Measurements from ENCODE around the gene LRRC19. TPM values are rescaled to one million over a fixed set of nuclear protein-coding genes. Genes with fewer than 3 reads are reported as not detected.

Gene LRRC19
- total and polyA plus RNA-seq, 4 donors = 0.13 to 0.44 TPM; not detected in 2

- no peak for DNase-seq (ENCODE audit: low read depth in 4 of 6, low spot score in 6 of 6)
- WGBS (ENCODE audit: insufficient coverage) = no CpG with 5 or more reads among the region's 1 CpG
Observed at GRCh38 chr9:26971721-26972120, 33.8 kb downstream of the LRRC19 start.

GRCh38 chr9:26956860-26957233 lies 48.6 kb downstream of the LRRC19 start:
- Histone ChIP-seq H3K4me3 (ENCODE audit: low read depth, low read length) (peak overlapping the region; percentile 54), H3K27me3 (ENCODE audit: control insufficient read depth, insufficient read depth, low read length) (no peaks in the 10 kb centered on the region), H3K36me3 (ENCODE audit: control insufficient read depth, insufficient read depth, low read length) (no peaks in the 10 kb centered on the region), H3K4me1 (ENCODE audit: control insufficient read depth, insufficient read depth, low read length) (peaks cover 3% of the 10 kb centered on the region), H3K9me3 (ENCODE audit: control insufficient read depth, insufficient read depth, low read length) (no peaks in the 10 kb centered on the region), H3K27ac (ENCODE audit: low read depth, low read length) (peak overlapping the region; percentile 96)
- no peak for DNase-seq (ENCODE audit: low read depth in 4 of 6, low spot score in 6 of 6)
- WGBS (ENCODE audit: insufficient coverage) = 0% methylated on average over 2 of the region's 6 CpGs

More at GRCh38 chr9:26971721-26972120, 33.8 kb downstream of the LRRC19 start:
- no peaks in the 10 kb centered on the region for H3K4me1 ChIP-seq (ENCODE audit: control insufficient read depth, insufficient read depth, low read length)
- no peaks in the 10 kb centered on the region for H3K27me3 ChIP-seq (ENCODE audit: control insufficient read depth, insufficient read depth, low read length)
- H3K36me3 ChIP-seq (ENCODE audit: control insufficient read depth, insufficient read depth, low read length) = no peaks in the 10 kb centered on the region
- H3K9me3 ChIP-seq (ENCODE audit: control insufficient read depth, insufficient read depth, low read length) = no peaks in the 10 kb centered on the region
- no peak overlapping the region for H3K27ac ChIP-seq (ENCODE audit: low read depth, low read length)
- no peak overlapping the region for H3K4me3 ChIP-seq (ENCODE audit: low read depth, low read length)

- under 1% methylated on average over 39 of the region's 53 CpGs for WGBS (ENCODE audit: insufficient coverage)
- no peaks in the 10 kb centered on the region for H3K27me3 ChIP-seq (ENCODE audit: control insufficient read depth, insufficient read depth, low read length)
- peak within 1 kb of the TSS; percentile 54 for H3K4me3 ChIP-seq (ENCODE audit: low read depth, low read length)
- DNase-seq (ENCODE audit: low read depth in 4 of 6, low spot score in 6 of 6) = peak; percentile 96 to 99 (median 98)
- H3K36me3 ChIP-seq (ENCODE audit: control insufficient read depth, insufficient read depth, low read length) = no peaks in the 10 kb centered on the region
- H3K9me3 ChIP-seq (ENCODE audit: control insufficient read depth, insufficient read depth, low read length) = no peaks in the 10 kb centered on the region
- peak within 1 kb of the TSS; percentile 96 for H3K27ac ChIP-seq (ENCODE audit: low read depth, low read length)
- peaks cover 3% of the 10 kb centered on the region for H3K4me1 ChIP-seq (ENCODE audit: control insufficient read depth, insufficient read depth, low read length)
Observed at GRCh38 chr9:26955921-26956859, 49.3 kb downstream of the LRRC19 start, which contains the start of gene IFT74. Gene IFT74, plus strand, starts transcription at chr9:26956412. Its CDS starts 5,556 bp downstream, at chr9:26961968.

- H3K4me1 ChIP-seq (ENCODE audit: control insufficient read depth, insufficient read depth, low read length) = peaks cover 3% of the 10 kb centered on the region
- no peaks in the 10 kb centered on the region for H3K36me3 ChIP-seq (ENCODE audit: control insufficient read depth, insufficient read depth, low read length)
- H3K4me3 ChIP-seq (ENCODE audit: low read depth, low read length) = peak overlapping the region; percentile 54
- H3K27ac ChIP-seq (ENCODE audit: low read depth, low read length) = peak overlapping the region; percentile 96
- H3K27me3 ChIP-seq (ENCODE audit: control insufficient read depth, insufficient read depth, low read length) = no peaks in the 10 kb centered on the region
- DNase-seq (ENCODE audit: low read depth in 4 of 6, low spot score in 6 of 6) = peak in 2 of 6 donors; percentile 8 to 26
- 60% methylated on average over 1 of the region's 4 CpGs for WGBS (ENCODE audit: insufficient coverage)
- H3K9me3 ChIP-seq (ENCODE audit: control insufficient read depth, insufficient read depth, low read length) = no peaks in the 10 kb centered on the region
Observed at GRCh38 chr9:26955222-26955903, 50.1 kb downstream of the LRRC19 start.

- WGBS (ENCODE audit: insufficient coverage) = 85% methylated on average over 3 of the region's 3 CpGs
- Histone ChIP-seq H3K4me3 (ENCODE audit: low read depth, low read length) (no peak overlapping the region), H3K36me3 (ENCODE audit: control insufficient read depth, insufficient read depth, low read length) (no peaks in the 10 kb centered on the region), H3K27ac (ENCODE audit: low read depth, low read length) (no peak overlapping the region), H3K27me3 (ENCODE audit: control insufficient read depth, insufficient read depth, low read length) (no peaks in the 10 kb centered on the region), H3K9me3 (ENCODE audit: control insufficient read depth, insufficient read depth, low read length) (no peaks in the 10 kb centered on the region), H3K4me1 (ENCODE audit: control insufficient read depth, insufficient read depth, low read length) (peaks cover 3% of the 10 kb centered on the region)
- DNase-seq (ENCODE audit: low read depth in 4 of 6, low spot score in 6 of 6) = no peak
Observed at GRCh38 chr9:26954050-26954508, 51.4 kb downstream of the LRRC19 start.

- Histone ChIP-seq H3K4me1 (ENCODE audit: control insufficient read depth, insufficient read depth, low read length) (peaks cover 3% of the 10 kb centered on the region), H3K9me3 (ENCODE audit: control insufficient read depth, insufficient read depth, low read length) (no peaks in the 10 kb centered on the region), H3K36me3 (ENCODE audit: control insufficient read depth, insufficient read depth, low read length) (no peaks in the 10 kb centered on the region), H3K27me3 (ENCODE audit: control insufficient read depth, insufficient read depth, low read length) (no peaks in the 10 kb centered on the region), H3K27ac (ENCODE audit: low read depth, low read length) (no peak overlapping the region), H3K4me3 (ENCODE audit: low read depth, low read length) (no peak overlapping the region)
- no peak for DNase-seq (ENCODE audit: low read depth in 4 of 6, low spot score in 6 of 6)
- WGBS (ENCODE audit: insufficient coverage) = no CpG with 5 or more reads among the region's 3 CpGs
Observed at GRCh38 chr9:26951794-26952193, 53.7 kb downstream of the LRRC19 start.

- Histone ChIP-seq H3K9me3 (ENCODE audit: control insufficient read depth, insufficient read depth, low read length) (no peaks in the 10 kb centered on the region), H3K27ac (ENCODE audit: low read depth, low read length) (no peak overlapping the region), H3K4me3 (ENCODE audit: low read depth, low read length) (no peak overlapping the region), H3K27me3 (ENCODE audit: control insufficient read depth, insufficient read depth, low read length) (no peaks in the 10 kb centered on the region), H3K4me1 (ENCODE audit: control insufficient read depth, insufficient read depth, low read length) (peaks cover 2% of the 10 kb centered on the region), H3K36me3 (ENCODE audit: control insufficient read depth, insufficient read depth, low read length) (no peaks in the 10 kb centered on the region)
- DNase-seq (ENCODE audit: low read depth in 4 of 6, low spot score in 6 of 6) = no peak
- WGBS (ENCODE audit: insufficient coverage) = no CpG with 5 or more reads among the region's 1 CpG
Observed at GRCh38 chr9:26950521-26950920, 55.0 kb downstream of the LRRC19 start.

GRCh38 chr9:26949637-26950069 lies 55.8 kb downstream of the LRRC19 start:
- H3K4me3 ChIP-seq (ENCODE audit: low read depth, low read length) = no peak overlapping the region
- H3K4me1 ChIP-seq (ENCODE audit: control insufficient read depth, insufficient read depth, low read length) = peaks cover 7% of the 10 kb centered on the region
- no peaks in the 10 kb centered on the region for H3K36me3 ChIP-seq (ENCODE audit: control insufficient read depth, insufficient read depth, low read length)
- H3K27me3 ChIP-seq (ENCODE audit: control insufficient read depth, insufficient read depth, low read length) = no peaks in the 10 kb centered on the region
- WGBS (ENCODE audit: insufficient coverage) = 97% methylated on average over 4 of the region's 6 CpGs
- no peaks in the 10 kb centered on the region for H3K9me3 ChIP-seq (ENCODE audit: control insufficient read depth, insufficient read depth, low read length)
- DNase-seq (ENCODE audit: low read depth in 4 of 6, low spot score in 6 of 6) = no peak
- H3K27ac ChIP-seq (ENCODE audit: low read depth, low read length) = no peak overlapping the region

- peaks cover 8% of the 10 kb centered on the region for H3K4me1 ChIP-seq (ENCODE audit: control insufficient read depth, insufficient read depth, low read length)
- H3K9me3 ChIP-seq (ENCODE audit: control insufficient read depth, insufficient read depth, low read length) = no peaks in the 10 kb centered on the region
- no peaks in the 10 kb centered on the region for H3K27me3 ChIP-seq (ENCODE audit: control insufficient read depth, insufficient read depth, low read length)
- H3K36me3 ChIP-seq (ENCODE audit: control insufficient read depth, insufficient read depth, low read length) = no peaks in the 10 kb centered on the region
- peak overlapping the region; percentile 99 for H3K27ac ChIP-seq (ENCODE audit: low read depth, low read length)
- peak overlapping the region; percentile 98 for H3K4me3 ChIP-seq (ENCODE audit: low read depth, low read length)
- no peak for DNase-seq (ENCODE audit: low read depth in 4 of 6, low spot score in 6 of 6)
- WGBS (ENCODE audit: insufficient coverage) = 0% methylated on average over 5 of the region's 9 CpGs
Observed at GRCh38 chr9:26947736-26948135, 57.7 kb downstream of the LRRC19 start.

Measured in spinal cord (tissue), 10 donors.